ENCODE data around the gene RDX. TPM values are rescaled to one million over a fixed set of nuclear protein-coding genes. Genes with fewer than 3 reads are reported as not detected.

The RDX gene
- total and polyA plus RNA-seq, 2 of the 4 experiments (the other 2 are of a cell fraction), result 61.1 to 72.4 TPM

DNA sequence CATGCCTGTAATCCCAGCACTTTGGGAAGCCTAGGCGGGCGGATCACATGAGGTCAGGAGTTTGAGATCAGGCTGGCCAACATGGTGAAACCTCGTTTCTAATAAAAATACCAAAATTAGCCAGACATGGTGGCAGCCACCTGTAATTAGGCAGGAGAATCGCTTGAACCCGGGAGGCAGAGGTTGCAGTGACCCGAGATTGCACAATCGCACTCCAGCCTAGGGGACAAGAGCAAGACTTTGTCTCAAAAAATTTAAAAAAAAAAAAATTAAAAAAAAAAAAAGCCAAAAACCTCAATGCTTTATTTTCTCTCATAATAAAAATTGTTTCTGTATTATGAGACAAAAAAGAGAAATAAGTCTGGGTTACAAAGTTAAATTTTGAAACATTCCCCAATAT, 54.2 kb downstream of the RDX start:
- no peaks in the 10 kb centered on the region; the same call in 1 of the 2 replicates for H3K4me1 ChIP-seq (ENCODE audit: control insufficient read depth, insufficient read depth, low read length)
- H3K9me3 ChIP-seq (ENCODE audit: control insufficient read depth, insufficient read depth, low read length), result no peaks in the 10 kb centered on the region
- H2AFZ ChIP-seq (replicated peaks; ENCODE audit: low read length, poor library complexity), result no peak overlapping the region
- H2AK9ac ChIP-seq (replicated peaks; ENCODE audit: low read depth, low read length, poor library complexity), result no peak overlapping the region
- H2BK5ac ChIP-seq (ENCODE audit: low read depth, low read length, poor library complexity, severe bottlenecking), result no peak overlapping the region
- no peak overlapping the region for H3K4me2 ChIP-seq (ENCODE audit: low read depth, low read length)
- H3K14ac ChIP-seq (replicated peaks; ENCODE audit: low read depth, low read length), result no peak overlapping the region
- H2AK5ac ChIP-seq (ENCODE audit: low read depth, low read length), result no peak overlapping the region
- ATAC-seq (ENCODE audit: low read depth) (no peak), DNase-seq (no peak)
- H3K9ac ChIP-seq (ENCODE audit: low read depth, low read length), result no peak overlapping the region
- H3K18ac ChIP-seq (ENCODE audit: low read depth, low read length), result no peak overlapping the region
- no peak overlapping the region for H3K4me3 ChIP-seq (ENCODE audit: insufficient read depth, low read depth, low read length)
- no peak overlapping the region for H3K27ac ChIP-seq (ENCODE audit: insufficient read depth, low read length)
- in situ Hi-C loops (cut with MboI; ENCODE audit: low sequenced_read_pairs), result no loop called here
- TF ChIP-seq RAD21 (IDR thresholded peaks at IDR 0.05; ENCODE audit: low read length) (no peak), MAZ (IDR thresholded peaks at IDR 0.05; ENCODE audit: borderline replicate concordance, low read depth, low read length) (no peak), CEBPB (IDR thresholded peaks at IDR 0.05; ENCODE audit: low read depth, low read length) (peak; percentile 44), RCOR1 (IDR thresholded peaks at IDR 0.05; ENCODE audit: insufficient replicate concordance, low read length) (no peak), CHD1 (IDR thresholded peaks at IDR 0.05; ENCODE audit: low read depth, low read length) (no peak), MAFK (IDR thresholded peaks at IDR 0.05; ENCODE audit: low read depth, low read length) (no peak), FOS (IDR thresholded peaks at IDR 0.05; ENCODE audit: low read depth, low read length) (no peak)
- TF ChIP-seq, protein P1, sequence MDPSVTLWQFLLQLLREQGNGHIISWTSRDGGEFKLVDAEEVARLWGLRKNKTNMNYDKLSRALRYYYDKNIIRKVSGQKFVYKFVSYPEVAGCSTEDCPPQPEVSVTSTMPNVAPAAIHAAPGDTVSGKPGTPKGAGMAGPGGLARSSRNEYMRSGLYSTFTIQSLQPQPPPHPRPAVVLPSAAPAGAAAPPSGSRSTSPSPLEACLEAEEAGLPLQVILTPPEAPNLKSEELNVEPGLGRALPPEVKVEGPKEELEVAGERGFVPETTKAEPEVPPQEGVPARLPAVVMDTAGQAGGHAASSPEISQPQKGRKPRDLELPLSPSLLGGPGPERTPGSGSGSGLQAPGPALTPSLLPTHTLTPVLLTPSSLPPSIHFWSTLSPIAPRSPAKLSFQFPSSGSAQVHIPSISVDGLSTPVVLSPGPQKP (IDR thresholded peaks at IDR 0.05; ENCODE audit: borderline replicate concordance, low read depth, low read length), result no peak
- dilution Hi-C loops (cut with HindIII; ENCODE audit: low sequenced_read_pairs, unreplicated experiment), result no loop called here
- ChIA-PET CTCF (no interaction called here), POLR2A (ENCODE audit: unreplicated experiment) (no interaction called here)
- no peak overlapping the region for H3K23ac ChIP-seq (ENCODE audit: low read depth, low read length)
- H4K91ac ChIP-seq (ENCODE audit: insufficient read depth, low read depth, low read length), result no peak overlapping the region
- H4K5ac ChIP-seq (ENCODE audit: low read depth, low read length), result no peak overlapping the region
- no peak overlapping the region for H4K8ac ChIP-seq (ENCODE audit: low read depth in 2 of 2, low read length in 2 of 2)
- no peaks in the 10 kb centered on the region for H3K27me3 ChIP-seq (ENCODE audit: control insufficient read depth, insufficient read depth, low read length)
- WGBS, 2 experiments (ENCODE audit: extremely low coverage in 2 of 2, insufficient read length in 1 of 2), result 100% methylated on average over 1 of the region's 7 CpGs; no CpG with 5 or more reads in 1 of the 2 experiments
- no peak overlapping the region for H2BK15ac ChIP-seq (ENCODE audit: low read depth, low read length)
- H3K56ac ChIP-seq (ENCODE audit: extremely low read depth, insufficient read depth, low read length), result no peak overlapping the region
- H4K20me1 ChIP-seq (ENCODE audit: insufficient read depth, low read length), result no peaks in the 10 kb centered on the region
- no peak overlapping the region for H2BK20ac ChIP-seq (ENCODE audit: low read depth, low read length)
- intact Hi-C loops (cut with micrococcal nuclease), result no loop called here
- BruUV-seq (replicated peaks), result no TSS peak
- no peaks in the 10 kb centered on the region for H3K9me1 ChIP-seq (ENCODE audit: insufficient read depth, low read length)
- H2BK120ac ChIP-seq (ENCODE audit: low read depth, low read length), result no peak overlapping the region
- peaks cover 9% of the 10 kb centered on the region for H3K36me3 ChIP-seq (ENCODE audit: control insufficient read depth, insufficient read depth, low read length)
- no peak overlapping the region for H3K4ac ChIP-seq (ENCODE audit: low read depth, low read length)
- peaks cover 11 to 18% of the 10 kb centered on the region in 2 experiments for H3K79me1 ChIP-seq (ENCODE audit: low read depth in 1 of 2, low read length in 2 of 2)
